Measurements from ENCODE around the gene RGS16.

- no peak for TF ChIP-seq CTCF (IDR thresholded peaks at IDR 0.05; ENCODE audit: insufficient read depth, low read length)
- no peak for TF ChIP-seq REST (IDR thresholded peaks at IDR 0.05; ENCODE audit: insufficient replicate concordance, low read depth)
- TF ChIP-seq POLR2AphosphoS5 (IDR thresholded peaks at IDR 0.05; ENCODE audit: low read depth), result no peak
- no peak for TF ChIP-seq SPI1 (IDR thresholded peaks at IDR 0.05; ENCODE audit: borderline replicate concordance, low read depth)
Observed at GRCh38 chr1:182625719-182626504, 21.7 kb upstream of the RGS16 start.
